K562 (cell line): ENCODE data around the gene TRIM31. TPM values are rescaled to one million over a fixed set of nuclear protein-coding genes. Genes with fewer than 3 reads are reported as not detected.

ENCODE experiments used
- ATAC-seq: fragments of 200-7000 bp; cut with Tn5 transposase; 3 replicates; pipeline ENCODE4 v1.9.1; 2020; ENCODE audit warnings: moderate library complexity
- BruUV-seq: library from RNA; stranded (reverse); fragments of 400-500 nt; replicated peaks from 2 replicates; lab custom pipeline; 2021; lab: Mats Ljungman, UMichigan
- CTCF ChIA-PET: fragments of 300-600 bp; formaldehyde crosslinking; extraction: SDS; loops from one replicate; lab custom pipeline; 2021; ENCODE audit warnings: low intra/inter-chr PET ratio; lab: Yijun Ruan, JAX
- POLR2A ChIA-PET: fragments of 300-600, 350-650 bp; sonication (Branson Sonifier 250); formaldehyde crosslinking; extraction: SDS; loops from one replicate; lab custom pipeline; 2021; ENCODE audit warnings: antibody characterized with exemption, inconsistent platforms; lab: Yijun Ruan, JAX
- DNase-seq, 4 experiments: peaks; one replicate each; pipeline versions ENCODE4 v3.0.0 to v3.0.0-alpha.2; 2011 to 2018; ENCODE audit warnings: low spot score in 3 of 4, mixed read lengths in 3 of 4; ENCODE audit errors: extremely low read depth in 1 of 4
- FAIRE-seq: peaks from 2 replicates; lab custom pipeline; 2011; peaks lifted over from hg19 to GRCh38; lab: Jason Lieb, UNC
- H2AFZ ChIP-seq: 2 replicates; pipeline ENCODE4 v1.6.0; 2011; ENCODE audit warnings: low read depth, low read length, control low read depth, inconsistent platforms
- H3K27ac ChIP-seq: fragments of 200-600 bp; 3 replicates; pipeline ENCODE4 v1.8.0; 2011; ENCODE audit warnings: low read depth, mild to moderate bottlenecking, control low read depth, inconsistent platforms, low read length, moderate library complexity, mixed read lengths; ENCODE audit errors: extremely low read depth
- H3K27me3 ChIP-seq, 2 experiments: fragments of 300-600 bp in 1 of 2; 2 replicates in 1 of 2; 3 replicates in 1 of 2; pipeline versions ENCODE4 v1.6.0 to v1.8.0; 2011; ENCODE audit warnings: inconsistent platforms in 2 of 2, low read length in 2 of 2, mild to moderate bottlenecking in 1 of 2, mixed read lengths in 1 of 2, moderate library complexity in 1 of 2; ENCODE audit not compliant: control insufficient read depth in 2 of 2, insufficient read depth in 2 of 2
- H3K36me3 ChIP-seq: fragments of 300-600 bp; 3 replicates; pipeline ENCODE4 v1.8.0; 2011; ENCODE audit warnings: mild to moderate bottlenecking, low read length, inconsistent platforms; ENCODE audit not compliant: control insufficient read depth, insufficient read depth
- H3K4me1 ChIP-seq, 2 experiments: fragments of 200-600 bp in 1 of 2; replicated peaks in 1 of 2; 2 replicates in 1 of 2; 3 replicates in 1 of 2; pipeline versions ENCODE4 v1.5.1 to v1.8.0; 2011; ENCODE audit warnings: inconsistent platforms in 2 of 2, low read length in 2 of 2, mild to moderate bottlenecking in 1 of 2, mixed read lengths in 1 of 2, moderate library complexity in 1 of 2; ENCODE audit not compliant: control insufficient read depth in 2 of 2, insufficient read depth in 2 of 2
- H3K4me2 ChIP-seq: 2 replicates; pipeline ENCODE4 v1.6.1; 2011; ENCODE audit warnings: low read length, control low read depth, inconsistent platforms, mixed read lengths; ENCODE audit not compliant: insufficient read depth
- H3K4me3 ChIP-seq: fragments of 200-600 bp; sonication (generic), shearing (Covaris generic); 2 replicates; pipeline ENCODE4 v1.5.1; 2016; ENCODE audit warnings: control low read depth, inconsistent platforms
- H3K79me2 ChIP-seq: fragments of 200-600 bp; 3 replicates; pipeline ENCODE4 v1.8.0; 2011; ENCODE audit warnings: low read length, inconsistent platforms; ENCODE audit not compliant: control insufficient read depth, insufficient read depth
- H3K9ac ChIP-seq, 2 experiments: 2 replicates each; pipeline versions ENCODE4 v1.6.0 to v1.6.1; 2011; ENCODE audit warnings: low read depth in 2 of 2, low read length in 2 of 2, control low read depth in 1 of 2, inconsistent platforms in 1 of 2, mild to moderate bottlenecking in 1 of 2, mixed read lengths in 1 of 2; ENCODE audit not compliant: insufficient read depth in 1 of 2
- H3K9me1 ChIP-seq: one replicate; pipeline ENCODE4 v1.6.0; 2011; ENCODE audit warnings: inconsistent platforms, mild to moderate bottlenecking, low read length, moderate library complexity; ENCODE audit not compliant: control insufficient read depth, insufficient read depth
- H3K9me3 ChIP-seq: replicated peaks from 2 replicates; pipeline ENCODE4 v1.5.1; 2011; ENCODE audit warnings: low read depth, low read length, inconsistent platforms; ENCODE audit not compliant: control insufficient read depth, insufficient read depth
- H4K20me1 ChIP-seq: replicated peaks from 2 replicates; pipeline ENCODE4 v1.6.1; 2011; ENCODE audit warnings: low read length, inconsistent platforms, mixed read lengths; ENCODE audit not compliant: control insufficient read depth, insufficient read depth
- CBFA2T2 ChIP-seq: fragments of 450-650 bp; conservative IDR thresholded peaks from 2 replicates; pipeline ENCODE4 v1.6.1; 2017; ENCODE audit warnings: mild to moderate bottlenecking
- CBFA2T3 ChIP-seq: fragments of 450-650 bp; IDR thresholded peaks from 2 replicates; pipeline ENCODE4 v1.6.1; 2017
- GABPB1 ChIP-seq: sonication (generic); formaldehyde crosslinking; IDR thresholded peaks from 2 replicates; pipeline ENCODE4 v1.8.0; 2022; ENCODE audit warnings: mild to moderate bottlenecking, missing genetic modification reagents
- KDM4B ChIP-seq, 2 experiments: fragments of 450-650 bp in 1 of 2; sonication (generic) in 1 of 2; IDR thresholded peaks; 2 replicates each; pipeline ENCODE4 v1.6.1; 2016 to 2017; ENCODE audit warnings: borderline replicate concordance in 2 of 2, antibody characterized with exemption in 1 of 2, low read depth in 1 of 2, mild to moderate bottlenecking in 1 of 2
- MTA2 ChIP-seq: fragments of 450-650 bp; IDR thresholded peaks from 2 replicates; pipeline ENCODE4 v1.6.1; 2016; ENCODE audit warnings: low read depth
- TEAD4 ChIP-seq, 2 experiments: sonication (generic) in 1 of 2; formaldehyde crosslinking in 1 of 2; IDR thresholded peaks; 2 replicates each; pipeline versions ENCODE4 v1.6.1 to v1.8.0; 2012 to 2022; ENCODE audit warnings: borderline replicate concordance in 1 of 2, inconsistent platforms in 1 of 2, low read length in 1 of 2, mild to moderate bottlenecking in 1 of 2, missing genetic modification reagents in 1 of 2
- ZNF57 ChIP-seq: fragments of 450-650 bp; formaldehyde crosslinking; IDR thresholded peaks from 2 replicates; pipeline ENCODE4 v1.4.0; 2020; ENCODE audit warnings: mild to moderate bottlenecking, moderate library complexity
- WGBS: fragments of 100-300 bp; shearing (Covaris generic); methylation state at CpG from one replicate; pipeline ENCODE4 v1.1.6; 2016; ENCODE audit warnings: low coverage, mixed read lengths; ENCODE audit not compliant: insufficient coverage; ENCODE audit errors: missing lambda C conversion rate; 5-methylcytosine and 5-hydroxymethylcytosine counted together
- in situ Hi-C: fragments of 300-500 bp; cut with MboI; formaldehyde crosslinking; loops from 4 replicates; pipeline ENCODE4 v1.15.0; 2018; ENCODE audit warnings: inconsistent platforms, mixed read lengths
- intact Hi-C: fragments of 100-400 bp; cut with micrococcal nuclease; formaldehyde crosslinking; loops from 2 replicates; pipeline ENCODE4 v1.14.2; 2022
- polyA plus RNA-seq, 8 experiments: library from polyadenylated mRNA; depleted of rRNA in 4 of 8; stranded (reverse) in 5 of 8; unstranded in 3 of 8; fragments of >200 nt; fragmentation: Nextera tagmentation in 2 of 8; fragmentation: Illumina TruSeq in 1 of 8; extraction: Ambion mirVana in 2 of 8; extraction: Trizol in 1 of 8; gene quantifications; 2 replicates each; pipeline versions ENCODE4 v1.2.1 to v1.2.3, GENCODE V29; 2011 to 2014; ENCODE audit warnings: inconsistent platforms in 1 of 8, missing spikeins in 1 of 8
- total RNA-seq, 7 experiments: library from RNA; depleted of rRNA in 6 of 7; stranded (reverse); fragments of >200 nt in 6 of 7; fragmentation: Illumina TruSeq in 2 of 7; extraction: Trizol in 2 of 7; gene quantifications; 2 replicates each; pipeline versions ENCODE4 v1.2.1 to v1.2.3, GENCODE V29; 2011 to 2021; ENCODE audit warnings: low replicate concordance in 1 of 7
- TF ChIP-seq, protein P1 (sequence below), 2 experiments: IDR thresholded peaks; 2 replicates each; pipeline ENCODE4 v1.6.1; 2012; ENCODE audit warnings: improper control_type of control experiment in 2 of 2, low read depth in 2 of 2, low read length in 2 of 2, borderline replicate concordance in 1 of 2

The TRIM31 gene
- total and polyA plus RNA-seq, 9 of the 15 experiments (the other 6 are each of a cell fraction or from before 2014, with no cell fraction given): not detected

DNA sequence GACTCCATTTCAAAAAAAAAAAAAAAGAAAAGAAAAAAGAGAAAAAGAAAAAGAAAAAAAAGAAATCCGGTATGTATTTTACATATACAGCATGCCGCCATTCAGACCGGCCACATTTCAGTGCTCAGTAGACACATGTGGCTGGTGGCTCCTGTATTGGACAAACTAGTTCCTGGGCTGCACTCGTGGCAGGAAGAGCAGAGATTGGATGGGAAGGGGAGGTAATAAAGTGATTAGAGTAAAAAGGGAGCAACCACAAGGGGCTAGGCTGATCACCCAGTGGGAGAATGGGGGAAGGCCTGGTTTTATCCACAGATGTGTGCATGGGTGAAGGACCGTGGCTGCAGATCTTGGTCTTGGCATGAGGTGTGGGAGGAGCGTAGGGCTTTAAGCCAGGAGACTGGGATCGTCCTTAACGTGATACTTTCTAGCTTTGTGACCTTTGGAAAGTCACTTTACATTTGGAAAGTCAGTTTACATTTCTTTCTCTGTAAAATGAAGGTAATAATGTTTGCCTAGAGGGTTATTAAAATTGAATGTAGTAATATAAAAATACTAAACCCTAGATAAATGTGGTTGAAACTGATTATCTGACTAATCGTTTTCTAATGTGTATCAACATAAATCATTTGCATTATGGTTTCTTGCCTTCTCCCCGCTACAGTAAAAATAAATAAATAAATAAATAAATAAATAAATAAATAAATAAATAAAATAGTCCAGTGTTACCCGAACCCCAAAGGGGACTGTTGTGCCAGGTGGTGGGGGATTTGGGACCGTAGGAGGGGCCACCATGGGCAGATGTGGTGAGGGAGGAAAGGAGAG lies 49.6 kb upstream of the TRIM31 start:
- BruUV-seq: no TSS peak
- H3K4me1 ChIP-seq: peaks cover 0 to 14% of the 10 kb centered on the region in 2 experiments; a peak in 4 of 5 replicates
- peak overlapping the region; percentile 35 for H2AFZ ChIP-seq
- no peaks in the 10 kb centered on the region for H4K20me1 ChIP-seq
- FAIRE-seq: peak; percentile 23
- in situ Hi-C loops (no loop called here), intact Hi-C loops (no loop called here)
- H3K79me2 ChIP-seq: no peaks in the 10 kb centered on the region
- H3K36me3 ChIP-seq: no peaks in the 10 kb centered on the region
- peaks cover 4 to 32% of the 10 kb centered on the region in 2 experiments; a peak in 4 of 5 replicates for H3K27me3 ChIP-seq
- peak; percentile 42; the same call in 1 of the 3 replicates for ATAC-seq
- no peak for TF ChIP-seq MTA2
- peak overlapping the region in 1 of 2 experiments; percentile 31; a peak in 1 of 4 replicates for H3K9ac ChIP-seq
- no peak overlapping the region for H3K4me3 ChIP-seq
- H3K4me2 ChIP-seq: peak overlapping the region; percentile 52
- no peak overlapping the region for H3K27ac ChIP-seq
- H3K9me1 ChIP-seq: no peaks in the 10 kb centered on the region
- no peaks in the 10 kb centered on the region for H3K9me3 ChIP-seq
- 21% methylated on average over 11 of the region's 12 CpGs for WGBS
- POLR2A ChIA-PET: interaction anchor here (0.6 to 1.2 kb wide), 3 partner anchors 9 to 111 kb away, joined by 3 read pairs; no protein-coding TSS in a partner anchor
- DNase-seq: no peak
- CTCF ChIA-PET: interaction anchor here (0.6 kb wide), 1 partner anchor 12 kb away, joined by 3 read pairs; no protein-coding TSS in a partner anchor

DNA sequence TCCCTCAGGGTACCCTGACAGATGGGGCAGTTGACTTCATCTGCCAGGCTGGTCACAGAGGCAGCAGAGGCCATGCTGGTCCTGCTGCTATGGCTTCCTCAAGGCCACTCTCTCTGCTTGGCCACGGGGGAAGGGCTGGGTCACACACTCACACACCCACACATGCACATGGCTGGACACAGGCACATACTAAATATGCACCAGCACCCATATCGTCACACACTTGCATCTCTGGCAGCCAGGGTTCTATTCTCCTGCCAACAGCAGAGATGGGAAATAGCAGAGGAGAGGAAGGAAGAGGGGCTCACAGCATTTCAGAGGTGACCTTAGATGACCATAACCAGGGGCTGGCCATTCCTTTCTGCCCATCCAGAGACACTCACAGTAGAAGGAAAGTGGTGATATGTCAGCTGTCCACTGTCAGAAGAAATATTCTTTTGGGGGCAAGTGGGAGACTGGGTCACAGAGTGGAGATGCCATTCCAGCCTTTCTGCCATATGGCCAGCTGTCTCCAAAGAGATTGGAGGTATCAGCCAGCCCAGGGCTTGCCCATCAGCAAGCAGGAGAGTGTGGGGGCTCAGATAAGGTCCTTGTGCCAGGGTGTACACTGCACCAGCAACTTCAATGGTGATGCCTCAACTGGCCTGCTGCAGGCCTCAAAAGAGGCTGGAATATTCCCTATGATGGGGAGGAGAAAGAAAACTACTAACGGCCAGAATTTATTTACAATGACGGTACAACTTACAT lies 48.1 kb upstream of the TRIM31 start, which contains the start of gene TRIM10:
TSS of gene TRIM10 (minus strand) at position 427 of the 747 bp plus-strand sequence. CDS start at position 74, 353 bp downstream.
- Histone ChIP-seq H3K27me3 (peaks cover 2 to 29% of the 10 kb centered on the region in 2 experiments; a peak in 3 of 5 replicates), H3K9me1 (no peaks in the 10 kb centered on the region)
- TF ChIP-seq CBFA2T2: 0 out of 2 replicates have a peak, but pooled peaks have one; percentile 31
- TF ChIP-seq CBFA2T3: peak; percentile 42
- 0 out of 2 replicates have a peak, but pooled peaks have one; percentile 23 for TF ChIP-seq GABPB1 (CRISPR knock-in tag)
- no peak for TF ChIP-seq KDM4B (IDR thresholded peaks at IDR 0.05; ENCODE audit: borderline replicate concordance in 2 of 2, low read depth in 1 of 2)
- TF ChIP-seq, protein P1, sequence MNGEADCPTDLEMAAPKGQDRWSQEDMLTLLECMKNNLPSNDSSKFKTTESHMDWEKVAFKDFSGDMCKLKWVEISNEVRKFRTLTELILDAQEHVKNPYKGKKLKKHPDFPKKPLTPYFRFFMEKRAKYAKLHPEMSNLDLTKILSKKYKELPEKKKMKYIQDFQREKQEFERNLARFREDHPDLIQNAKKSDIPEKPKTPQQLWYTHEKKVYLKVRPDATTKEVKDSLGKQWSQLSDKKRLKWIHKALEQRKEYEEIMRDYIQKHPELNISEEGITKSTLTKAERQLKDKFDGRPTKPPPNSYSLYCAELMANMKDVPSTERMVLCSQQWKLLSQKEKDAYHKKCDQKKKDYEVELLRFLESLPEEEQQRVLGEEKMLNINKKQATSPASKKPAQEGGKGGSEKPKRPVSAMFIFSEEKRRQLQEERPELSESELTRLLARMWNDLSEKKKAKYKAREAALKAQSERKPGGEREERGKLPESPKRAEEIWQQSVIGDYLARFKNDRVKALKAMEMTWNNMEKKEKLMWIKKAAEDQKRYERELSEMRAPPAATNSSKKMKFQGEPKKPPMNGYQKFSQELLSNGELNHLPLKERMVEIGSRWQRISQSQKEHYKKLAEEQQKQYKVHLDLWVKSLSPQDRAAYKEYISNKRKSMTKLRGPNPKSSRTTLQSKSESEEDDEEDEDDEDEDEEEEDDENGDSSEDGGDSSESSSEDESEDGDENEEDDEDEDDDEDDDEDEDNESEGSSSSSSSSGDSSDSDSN (IDR thresholded peaks at IDR 0.05; ENCODE audit: borderline replicate concordance in 1 of 2, low read depth in 2 of 2, low read length in 2 of 2): no peak
- TF ChIP-seq ZNF57 (CRISPR knock-in tag): no peak
- TF ChIP-seq TEAD4 (IDR thresholded peaks at IDR 0.05; ENCODE audit: low read length): peak; percentile 23; the same call in 1 of the 2 replicates
- TF ChIP-seq TEAD4 (CRISPR knock-in tag; IDR thresholded peaks at IDR 0.05; ENCODE audit: borderline replicate concordance): no peak
- TF ChIP-seq, all 486 proteins: peak for 4
- no peak within 1 kb of the TSS for H3K27ac ChIP-seq
- peaks cover 8 to 14% of the 10 kb centered on the region in 2 experiments; a peak in 4 of 5 replicates for H3K4me1 ChIP-seq
- H3K36me3 ChIP-seq: no peaks in the 10 kb centered on the region
- no peaks in the 10 kb centered on the region for H3K79me2 ChIP-seq
- H3K4me2 ChIP-seq: peak within 1 kb of the TSS; percentile 6; the same call in 1 of the 2 replicates
- ATAC-seq (no peak), DNase-seq (no peak), FAIRE-seq (no peak)
- ChIA-PET POLR2A (no interaction called here), CTCF (no interaction called here)
- peak within 1 kb of the TSS; percentile 46; the same call in 1 of the 2 replicates for H2AFZ ChIP-seq
- no peak within 1 kb of the TSS for H3K9ac ChIP-seq
- no TSS peak for BruUV-seq
- in situ Hi-C loops: no loop called here
- WGBS: 11% methylated on average over 3 of the region's 4 CpGs
- H4K20me1 ChIP-seq: no peaks in the 10 kb centered on the region
- no peaks in the 10 kb centered on the region for H3K9me3 ChIP-seq
- intact Hi-C loops: no loop called here
- no peak within 1 kb of the TSS for H3K4me3 ChIP-seq
